ENCODE measurements around the gene FLNB. TPM values are rescaled to one million over a fixed set of nuclear protein-coding genes. Genes with fewer than 3 reads are reported as not detected.

Gene FLNB
- total RNA-seq, 2 experiments from 2014 or later, result 39.7 to 42.1 TPM

DNA sequence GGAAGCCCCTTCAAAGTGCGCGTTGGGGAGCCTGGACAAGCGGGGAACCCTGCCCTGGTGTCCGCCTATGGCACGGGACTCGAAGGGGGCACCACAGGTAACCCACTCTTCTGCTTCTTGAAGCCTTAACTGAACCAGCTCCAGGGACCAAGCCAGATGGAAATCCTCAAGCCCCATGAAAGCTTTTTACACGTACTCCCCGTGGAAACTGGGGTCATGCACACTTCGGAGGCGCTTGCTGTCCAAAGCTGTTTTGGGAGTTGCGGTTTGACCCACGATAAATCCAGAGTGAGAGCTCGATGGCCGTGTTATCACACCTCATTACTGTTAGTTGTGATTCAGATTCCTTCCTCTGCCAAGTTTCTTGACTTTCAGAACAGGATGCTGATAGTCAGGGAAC, 155.0 kb downstream of the FLNB start:
- Histone ChIP-seq H3K9me3 (ENCODE audit: control insufficient read depth in 1 of 2, insufficient read depth in 1 of 2, low read length in 2 of 2) (peaks cover 0 to 3% of the 10 kb centered on the region in 2 experiments), H3K27ac (ENCODE audit: low read depth in 1 of 2, low read length in 2 of 2) (no peak overlapping the region), H3K36me3 (ENCODE audit: insufficient read depth, low read length) (peaks cover 31% of the 10 kb centered on the region), H3K4me3 (ENCODE audit: low read length) (no peak overlapping the region), H3K27me3 (ENCODE audit: control insufficient read depth in 1 of 2, insufficient read depth in 2 of 2, low read length in 2 of 2) (no peaks in the 10 kb centered on the region), H3K4me1 (ENCODE audit: insufficient read depth, low read length) (no peaks in the 10 kb centered on the region)
- H3K27me3 Mint-ChIP-seq, result no peaks in the 10 kb centered on the region
- no peaks in the 10 kb centered on the region for H3K4me1 Mint-ChIP-seq (ENCODE audit: low read depth)
- intact Hi-C loops (cut with DNase I, micrococcal nuclease), result no loop called here
- no peak for DNase-seq
- POLR2A ChIA-PET, result no interaction called here
- TF ChIP-seq, protein P1, sequence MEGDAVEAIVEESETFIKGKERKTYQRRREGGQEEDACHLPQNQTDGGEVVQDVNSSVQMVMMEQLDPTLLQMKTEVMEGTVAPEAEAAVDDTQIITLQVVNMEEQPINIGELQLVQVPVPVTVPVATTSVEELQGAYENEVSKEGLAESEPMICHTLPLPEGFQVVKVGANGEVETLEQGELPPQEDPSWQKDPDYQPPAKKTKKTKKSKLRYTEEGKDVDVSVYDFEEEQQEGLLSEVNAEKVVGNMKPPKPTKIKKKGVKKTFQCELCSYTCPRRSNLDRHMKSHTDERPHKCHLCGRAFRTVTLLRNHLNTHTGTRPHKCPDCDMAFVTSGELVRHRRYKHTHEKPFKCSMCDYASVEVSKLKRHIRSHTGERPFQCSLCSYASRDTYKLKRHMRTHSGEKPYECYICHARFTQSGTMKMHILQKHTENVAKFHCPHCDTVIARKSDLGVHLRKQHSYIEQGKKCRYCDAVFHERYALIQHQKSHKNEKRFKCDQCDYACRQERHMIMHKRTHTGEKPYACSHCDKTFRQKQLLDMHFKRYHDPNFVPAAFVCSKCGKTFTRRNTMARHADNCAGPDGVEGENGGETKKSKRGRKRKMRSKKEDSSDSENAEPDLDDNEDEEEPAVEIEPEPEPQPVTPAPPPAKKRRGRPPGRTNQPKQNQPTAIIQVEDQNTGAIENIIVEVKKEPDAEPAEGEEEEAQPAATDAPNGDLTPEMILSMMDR (IDR thresholded peaks at IDR 0.05), result no peak
- peaks cover 71% of the 10 kb centered on the region for H3K36me3 Mint-ChIP-seq (ENCODE audit: low read depth)
- no peak for ATAC-seq (ENCODE audit: poor library complexity)
- CTCF ChIA-PET, result no interaction called here
- no peaks in the 10 kb centered on the region for H3K9me3 Mint-ChIP-seq
- H3K27ac Mint-ChIP-seq, result no peak overlapping the region
- no peak overlapping the region for H3K4me3 Mint-ChIP-seq

DNA sequence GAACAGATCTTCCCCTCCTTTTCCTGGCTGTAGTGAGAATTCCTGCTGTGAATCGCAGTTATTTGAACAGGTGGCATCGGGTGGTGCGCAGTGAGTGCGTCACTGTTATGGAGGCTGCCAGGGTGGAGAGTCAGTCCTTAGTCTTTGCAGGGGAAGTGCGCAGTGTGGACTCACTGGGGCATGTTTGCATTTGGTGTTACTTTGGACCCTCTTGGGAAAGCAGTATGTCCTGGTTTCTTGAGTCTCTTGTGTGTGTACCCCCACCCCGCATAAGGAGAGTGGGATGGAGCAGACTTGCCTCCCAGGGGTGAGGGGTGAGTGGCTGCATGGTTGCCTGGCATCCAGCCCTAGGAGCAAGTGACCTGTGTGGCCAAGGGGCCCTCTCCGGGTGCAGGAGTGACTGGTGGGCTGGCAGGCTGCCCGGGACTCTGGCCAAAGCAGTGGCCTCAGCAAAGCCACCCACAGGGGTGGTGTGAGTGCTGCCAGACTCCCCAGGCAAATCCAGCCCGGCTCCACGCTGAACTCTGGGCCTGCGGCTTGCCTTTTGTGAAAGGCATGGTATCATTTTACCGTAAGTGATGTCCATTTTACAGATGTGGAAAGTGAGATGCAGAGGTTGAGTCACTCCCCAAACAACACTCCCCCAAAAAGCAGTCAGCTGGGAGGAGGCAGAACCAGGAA, 156.1 kb downstream of the FLNB start:
- Histone ChIP-seq H3K27me3 (ENCODE audit: control insufficient read depth in 1 of 2, insufficient read depth in 2 of 2, low read length in 2 of 2) (no peaks in the 10 kb centered on the region), H3K4me3 (ENCODE audit: low read length) (no peak overlapping the region), H3K4me1 (ENCODE audit: insufficient read depth, low read length) (no peaks in the 10 kb centered on the region), H3K36me3 (ENCODE audit: insufficient read depth, low read length) (peaks cover 32% of the 10 kb centered on the region), H3K27ac (ENCODE audit: low read depth in 1 of 2, low read length in 2 of 2) (no peak overlapping the region), H3K9me3 (ENCODE audit: control insufficient read depth in 1 of 2, insufficient read depth in 1 of 2, low read length in 2 of 2) (peaks cover 0 to 3% of the 10 kb centered on the region in 2 experiments)
- no peaks in the 10 kb centered on the region for H3K27me3 Mint-ChIP-seq
- H3K4me3 Mint-ChIP-seq, result no peak overlapping the region
- intact Hi-C loops (cut with DNase I, micrococcal nuclease), result no loop called here
- ATAC-seq (ENCODE audit: poor library complexity), result no peak
- ChIA-PET CTCF (no interaction called here), POLR2A (no interaction called here)
- peaks cover 72% of the 10 kb centered on the region for H3K36me3 Mint-ChIP-seq (ENCODE audit: low read depth)
- no peak for DNase-seq
- H3K9me3 Mint-ChIP-seq, result no peaks in the 10 kb centered on the region
- H3K4me1 Mint-ChIP-seq (ENCODE audit: low read depth), result no peaks in the 10 kb centered on the region
- no peak overlapping the region for H3K27ac Mint-ChIP-seq
- TF ChIP-seq, protein P1 (IDR thresholded peaks at IDR 0.05), result no peak

DNA sequence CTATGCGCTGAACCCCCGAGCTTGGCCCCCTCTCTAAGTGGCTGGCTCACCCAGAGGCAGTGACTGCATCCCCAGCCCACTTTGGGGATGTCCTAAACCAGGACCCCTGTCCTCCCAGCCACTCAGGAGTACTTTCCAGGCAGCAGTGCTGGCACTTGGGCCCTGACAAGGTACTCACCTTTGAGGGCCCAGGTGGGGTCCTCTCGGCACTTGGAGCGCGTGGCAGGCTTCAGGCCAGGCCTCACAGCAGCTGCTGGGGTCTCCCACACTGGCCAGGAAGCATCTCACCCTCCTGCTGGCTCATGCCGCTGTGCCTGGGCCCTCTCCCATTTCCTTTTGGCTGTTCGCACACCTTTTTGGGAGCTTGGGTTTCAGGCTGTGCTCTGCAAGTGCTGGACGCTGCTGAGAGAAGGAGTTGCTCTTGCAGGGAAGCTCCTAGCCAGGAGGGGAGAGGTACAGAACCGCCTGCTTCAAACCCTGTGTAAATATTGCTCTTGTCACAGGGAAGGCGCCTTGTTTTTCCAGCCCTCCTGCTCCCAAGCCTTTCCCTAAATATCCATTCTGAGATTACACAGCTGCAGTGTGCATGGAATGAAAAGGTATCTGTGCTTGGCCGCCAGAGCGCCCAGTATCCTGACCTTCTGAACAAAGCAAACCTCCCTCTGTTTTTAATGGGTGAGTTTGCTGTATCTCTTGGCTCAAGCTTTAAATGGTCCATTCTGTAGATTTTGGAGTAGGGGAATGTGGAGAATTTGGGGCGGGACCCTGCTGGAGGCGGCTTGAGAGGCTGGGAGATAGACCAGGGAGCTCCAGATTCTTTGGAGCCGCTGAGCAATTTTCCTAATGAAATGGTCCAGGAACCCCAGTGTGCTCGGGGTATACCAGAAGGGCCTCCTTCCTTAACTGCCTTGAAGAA, 156.9 kb downstream of the FLNB start:
- ChIA-PET POLR2A (no interaction called here), CTCF (no interaction called here)
- no peak overlapping the region for H3K27ac ChIP-seq (ENCODE audit: low read depth in 1 of 2, low read length in 2 of 2)
- peaks cover 32% of the 10 kb centered on the region for H3K36me3 ChIP-seq (ENCODE audit: insufficient read depth, low read length)
- DNase-seq (no peak), ATAC-seq (ENCODE audit: poor library complexity) (no peak)
- H3K4me3 ChIP-seq (ENCODE audit: low read length), result no peak overlapping the region
- TF ChIP-seq, protein P1 (IDR thresholded peaks at IDR 0.05), result no peak
- H3K4me3 Mint-ChIP-seq, result no peak overlapping the region
- H3K4me1 Mint-ChIP-seq (ENCODE audit: low read depth), result no peaks in the 10 kb centered on the region
- no peak overlapping the region for H3K27ac Mint-ChIP-seq
- H3K4me1 ChIP-seq (ENCODE audit: insufficient read depth, low read length), result no peaks in the 10 kb centered on the region
- H3K36me3 Mint-ChIP-seq (ENCODE audit: low read depth), result peaks cover 66% of the 10 kb centered on the region
- no peaks in the 10 kb centered on the region for H3K27me3 Mint-ChIP-seq
- intact Hi-C loops (cut with DNase I, micrococcal nuclease), result no loop called here
- H3K9me3 Mint-ChIP-seq, result no peaks in the 10 kb centered on the region
- no peaks in the 10 kb centered on the region for H3K27me3 ChIP-seq (ENCODE audit: control insufficient read depth in 1 of 2, insufficient read depth in 2 of 2, low read length in 2 of 2)
- peaks cover 0 to 3% of the 10 kb centered on the region in 2 experiments for H3K9me3 ChIP-seq (ENCODE audit: control insufficient read depth in 1 of 2, insufficient read depth in 1 of 2, low read length in 2 of 2)
